ENCODE data around the gene IFNA4. TPM values are rescaled to one million over a fixed set of nuclear protein-coding genes. Genes with fewer than 3 reads are reported as not detected.
"Not testable (repeated sequence)": the region's sequence is repeated elsewhere in the genome, so short reads cannot be mapped to it uniquely, and the experiment has no call there.

Gene IFNA4
- total RNA-seq (2014; rRNA removed; shearing (Covaris generic); ENCODE audit: low replicate concordance) = not detected in 2 replicates

- in situ Hi-C loops (cut with HindIII; ENCODE audit: low pct_unique_long_range_greater_than_20kb, low sequenced_read_pairs); DNase-seq (ENCODE audit: low read depth): not testable (repeated sequence)
Measured at GRCh38 chr9:21187487-21187886, at the start of gene IFNA4. Gene IFNA4 (minus strand): TSS chr9:21187587. CDS start chr9:21187531, 56 bp downstream.

- in situ Hi-C loops (cut with HindIII; ENCODE audit: low pct_unique_long_range_greater_than_20kb, low sequenced_read_pairs); DNase-seq (ENCODE audit: low read depth): not testable (repeated sequence)
Measured at GRCh38 chr9:21236360-21236714, 49.0 kb upstream of the IFNA4 start.

GRCh38 chr9:21235468-21236359 is 48.3 kb upstream of the IFNA4 start:
- in situ Hi-C loops (cut with HindIII; ENCODE audit: low pct_unique_long_range_greater_than_20kb, low sequenced_read_pairs) = not testable (repeated sequence)
- peak; percentile 19 for DNase-seq (ENCODE audit: low read depth)

GRCh38 chr9:21234153-21234687 is 46.8 kb upstream of the IFNA4 start:
- DNase-seq (ENCODE audit: low read depth) = no peak
- in situ Hi-C loops (cut with HindIII; ENCODE audit: low pct_unique_long_range_greater_than_20kb, low sequenced_read_pairs) = no loop called here

GRCh38 chr9:21233258-21233657 is 45.9 kb upstream of the IFNA4 start:
- in situ Hi-C loops (cut with HindIII; ENCODE audit: low pct_unique_long_range_greater_than_20kb, low sequenced_read_pairs) = no loop called here
- no peak for DNase-seq (ENCODE audit: low read depth)

- in situ Hi-C loops (cut with HindIII; ENCODE audit: low pct_unique_long_range_greater_than_20kb, low sequenced_read_pairs) = no loop called here
- no peak for DNase-seq (ENCODE audit: low read depth)
Measured at GRCh38 chr9:21228122-21228521, 40.7 kb upstream of the IFNA4 start, which contains the start of gene IFNA17. Gene IFNA17 (minus strand): TSS chr9:21228222. CDS start chr9:21228173, 49 bp downstream.

- DNase-seq (ENCODE audit: low read depth); in situ Hi-C loops (cut with HindIII; ENCODE audit: low pct_unique_long_range_greater_than_20kb, low sequenced_read_pairs): not testable (repeated sequence)
Measured at GRCh38 chr9:21217211-21217610, 29.8 kb upstream of the IFNA4 start, which contains the start of gene IFNA16. Gene IFNA16 (minus strand): TSS chr9:21217311. CDS start chr9:21217305, 6 bp downstream.

GRCh38 chr9:21213411-21214326 is 26.3 kb upstream of the IFNA4 start:
- peak; percentile 4 for DNase-seq (ENCODE audit: low read depth)

GRCh38 chr9:21212160-21212559 is 24.8 kb upstream of the IFNA4 start:
- DNase-seq (ENCODE audit: low read depth); in situ Hi-C loops (cut with HindIII; ENCODE audit: low pct_unique_long_range_greater_than_20kb, low sequenced_read_pairs): not testable (repeated sequence)

More at GRCh38 chr9:21213411-21214326, 26.3 kb upstream of the IFNA4 start:
- in situ Hi-C loops (cut with HindIII; ENCODE audit: low pct_unique_long_range_greater_than_20kb, low sequenced_read_pairs) = not testable (repeated sequence)

GRCh38 chr9:21210782-21211181 is 23.4 kb upstream of the IFNA4 start:
- DNase-seq (ENCODE audit: low read depth); in situ Hi-C loops (cut with HindIII; ENCODE audit: low pct_unique_long_range_greater_than_20kb, low sequenced_read_pairs): not testable (repeated sequence)

- in situ Hi-C loops (cut with HindIII; ENCODE audit: low pct_unique_long_range_greater_than_20kb, low sequenced_read_pairs) = no loop called here
Measured at GRCh38 chr9:21210311-21210710, 22.9 kb upstream of the IFNA4 start.

GRCh38 chr9:21207043-21207442 is 19.7 kb upstream of the IFNA4 start, which contains the start of gene IFNA10:
Gene IFNA10 (minus strand): TSS chr9:21207143. CDS start chr9:21207097, 46 bp downstream.
- in situ Hi-C loops (cut with HindIII; ENCODE audit: low pct_unique_long_range_greater_than_20kb, low sequenced_read_pairs); DNase-seq (ENCODE audit: low read depth): not testable (repeated sequence)

More at GRCh38 chr9:21210311-21210710, 22.9 kb upstream of the IFNA4 start:
- DNase-seq (ENCODE audit: low read depth) = no peak

GRCh38 chr9:21205204-21205603 is 17.8 kb upstream of the IFNA4 start:
- in situ Hi-C loops (cut with HindIII; ENCODE audit: low pct_unique_long_range_greater_than_20kb, low sequenced_read_pairs) = no loop called here

GRCh38 chr9:21202105-21202504 is 14.7 kb upstream of the IFNA4 start, which contains the start of gene IFNA7:
Gene IFNA7 (minus strand): TSS chr9:21202205. CDS start chr9:21202165, 40 bp downstream.
- in situ Hi-C loops (cut with HindIII; ENCODE audit: low pct_unique_long_range_greater_than_20kb, low sequenced_read_pairs) = not testable (repeated sequence)

More at GRCh38 chr9:21205204-21205603, 17.8 kb upstream of the IFNA4 start:
- DNase-seq (ENCODE audit: low read depth) = no peak

GRCh38 chr9:21194867-21195776 is 7.7 kb upstream of the IFNA4 start:
- in situ Hi-C loops (cut with HindIII; ENCODE audit: low pct_unique_long_range_greater_than_20kb, low sequenced_read_pairs) = not testable (repeated sequence)
- peak; percentile 17 for DNase-seq (ENCODE audit: low read depth)

More at GRCh38 chr9:21202105-21202504, 14.7 kb upstream of the IFNA4 start, which contains the start of gene IFNA7:
- not testable (repeated sequence) for DNase-seq (ENCODE audit: low read depth)

GRCh38 chr9:21182810-21183736 is 4.3 kb downstream of the IFNA4 start:
- in situ Hi-C loops (cut with HindIII; ENCODE audit: low pct_unique_long_range_greater_than_20kb, low sequenced_read_pairs) = not testable (repeated sequence)
- DNase-seq (ENCODE audit: low read depth) = peak; percentile 3
